Stimulated activated CD8-positive, alpha-beta memory T cell treated with anti-CD3 and anti-CD28 coated beads, Interleukin-4, amount 100 ng/mL, for 24 hours (primary cell): ENCODE results near the gene CTU2.

Experiments used
- DNase-seq: peaks from one replicate; pipeline ENCODE4 v3.0.0-alpha.2; 2020; ENCODE audit warnings: low read depth

Gene CTU2

GRCh38 chr16:88743693-88744576 is 37.6 kb downstream of the CTU2 start:
- peak; percentile 54 for DNase-seq

GRCh38 chr16:88744577-88745521 is 38.5 kb downstream of the CTU2 start:
- DNase-seq = no peak

- no peak for DNase-seq
These were observed 40.2 kb downstream of the CTU2 start for GRCh38 chr16:88746506-88746905.

GRCh38 chr16:88747588-88748301 is 41.4 kb downstream of the CTU2 start:
- peak; percentile 23 for DNase-seq

- no peak for DNase-seq
These were observed 42.1 kb downstream of the CTU2 start for GRCh38 chr16:88748364-88748763.

- DNase-seq = no peak
These were observed 43.1 kb downstream of the CTU2 start for GRCh38 chr16:88749358-88749757.

- DNase-seq = no peak
These were observed 44.6 kb downstream of the CTU2 start for GRCh38 chr16:88750854-88751253.

GRCh38 chr16:88752386-88753002 is 46.2 kb downstream of the CTU2 start:
- no peak for DNase-seq

- DNase-seq = no peak
These were observed 46.9 kb downstream of the CTU2 start for GRCh38 chr16:88753191-88753590.

GRCh38 chr16:88753602-88754001 is 47.3 kb downstream of the CTU2 start:
- no peak for DNase-seq

GRCh38 chr16:88754109-88754911 is 48.0 kb downstream of the CTU2 start:
- DNase-seq = no peak

GRCh38 chr16:88754912-88755744 is 48.8 kb downstream of the CTU2 start:
- DNase-seq = no peak

- DNase-seq = no peak
These were observed 49.6 kb downstream of the CTU2 start for GRCh38 chr16:88755745-88756443.

- no peak for DNase-seq
These were observed 52.1 kb downstream of the CTU2 start for GRCh38 chr16:88758227-88758943.

- DNase-seq = no peak
These were observed 52.6 kb downstream of the CTU2 start for GRCh38 chr16:88758944-88759244.

GRCh38 chr16:88759245-88759975 is 53.1 kb downstream of the CTU2 start:
- DNase-seq = no peak

GRCh38 chr16:88759976-88760350 is 53.7 kb downstream of the CTU2 start:
- no peak for DNase-seq
